Lower lobe of right lung (tissue), 2 donors: Measurements from ENCODE around the gene ABCG2. TPM values are rescaled to one million over a fixed set of nuclear protein-coding genes. Genes with fewer than 3 reads are reported as not detected.

ENCODE experiments used
- ATAC-seq, 2 donors: fragments of 200-7000 bp; cut with Tn5 transposase; one replicate each; pipeline ENCODE4 v1.9.1; 2020 to 2022; ENCODE audit warnings: mild to moderate bottlenecking in 2 of 2, moderate library complexity in 2 of 2
- DNase-seq: peaks from one replicate; pipeline ENCODE4 v3.0.0-alpha.2; 2020
- H3K27ac ChIP-seq: fragments of 200-600 bp; one replicate; pipeline ENCODE4 v1.8.0; 2022
- H3K27me3 ChIP-seq: fragments of 200-600 bp; one replicate; pipeline ENCODE4 v1.8.0; 2022; ENCODE audit warnings: low read depth
- H3K36me3 ChIP-seq: fragments of 200-600 bp; one replicate; pipeline ENCODE4 v1.8.0; 2022; ENCODE audit warnings: mild to moderate bottlenecking
- H3K4me1 ChIP-seq: fragments of 200-600 bp; one replicate; pipeline ENCODE4 v1.8.0; 2022
- H3K4me3 ChIP-seq: fragments of 200-600 bp; one replicate; pipeline ENCODE4 v1.8.0; 2022; ENCODE audit warnings: mild to moderate bottlenecking
- H3K9me3 ChIP-seq: fragments of 200-600 bp; one replicate; pipeline ENCODE4 v1.8.0; 2022
- CTCF ChIP-seq: fragments of 200-600 bp; IDR thresholded peaks from one replicate; pipeline ENCODE4 v1.8.0; 2022; ENCODE audit warnings: antibody characterized with exemption, mild to moderate bottlenecking
- intact Hi-C: fragments of 100-400 bp; cut with DNase I; formaldehyde crosslinking; loops from one replicate; pipeline ENCODE4 v1.11.0; 2022
- total RNA-seq: library from RNA; stranded (reverse); fragmentation: NEBNext Ultra II Directional; extraction: Animal tissue kit (Norgen Biotek cat#: 25700); gene quantifications from one replicate; pipeline ENCODE4 v1.2.1, GENCODE V29; 2021
- donor health status: DM: no; HTN: yes; CAD: no; lungs with severe emphysema.

Gene ABCG2
- total RNA-seq, 1 donor from 2014 or later, result 9.1 TPM

GRCh38 chr4:88138561-88138960 lies 19.9 kb downstream of the ABCG2 start:
- Histone ChIP-seq H3K4me3 (no peak overlapping the region), H3K36me3 (no peaks in the 10 kb centered on the region), H3K27ac (no peak overlapping the region), H3K9me3 (no peaks in the 10 kb centered on the region), H3K4me1 (no peaks in the 10 kb centered on the region), H3K27me3 (no peaks in the 10 kb centered on the region)
- no peak for TF ChIP-seq CTCF
- DNase-seq (no peak), ATAC-seq (no peak)
- intact Hi-C loops, result no loop called here

- Histone ChIP-seq H3K27me3 (no peaks in the 10 kb centered on the region), H3K4me1 (no peaks in the 10 kb centered on the region), H3K4me3 (no peak overlapping the region), H3K27ac (no peak overlapping the region), H3K9me3 (no peaks in the 10 kb centered on the region), H3K36me3 (no peaks in the 10 kb centered on the region)
- intact Hi-C loops, result no loop called here
- DNase-seq (no peak), ATAC-seq (no peak)
- TF ChIP-seq CTCF, result no peak
Observed at GRCh38 chr4:88137112-88137511, 21.3 kb downstream of the ABCG2 start.

GRCh38 chr4:88136249-88136648 lies 22.2 kb downstream of the ABCG2 start:
- H3K4me1 ChIP-seq, result no peaks in the 10 kb centered on the region
- no peaks in the 10 kb centered on the region for H3K9me3 ChIP-seq
- ATAC-seq, result no peak
- no peak for TF ChIP-seq CTCF
- intact Hi-C loops, result no loop called here
- H3K36me3 ChIP-seq, result no peaks in the 10 kb centered on the region
- no peak overlapping the region for H3K4me3 ChIP-seq
- H3K27ac ChIP-seq, result no peak overlapping the region
- no peaks in the 10 kb centered on the region for H3K27me3 ChIP-seq
- DNase-seq, result no peak

- Histone ChIP-seq H3K4me1 (no peaks in the 10 kb centered on the region), H3K9me3 (no peaks in the 10 kb centered on the region), H3K4me3 (no peak overlapping the region), H3K36me3 (no peaks in the 10 kb centered on the region), H3K27me3 (no peaks in the 10 kb centered on the region), H3K27ac (no peak overlapping the region)
- ATAC-seq, result no peak
- no peak for DNase-seq
- intact Hi-C loops, result no loop called here
- TF ChIP-seq CTCF, result no peak
Observed at GRCh38 chr4:88135356-88135663, 23.1 kb downstream of the ABCG2 start.

- intact Hi-C loops, result no loop called here
- TF ChIP-seq CTCF, result no peak
Observed at GRCh38 chr4:88134536-88135355, 23.7 kb downstream of the ABCG2 start.

More at GRCh38 chr4:88134536-88135355, 23.7 kb downstream of the ABCG2 start:
- ATAC-seq (no peak), DNase-seq (no peak)
- Histone ChIP-seq H3K4me3 (no peak overlapping the region), H3K27me3 (no peaks in the 10 kb centered on the region), H3K36me3 (no peaks in the 10 kb centered on the region), H3K9me3 (no peaks in the 10 kb centered on the region), H3K27ac (no peak overlapping the region), H3K4me1 (no peaks in the 10 kb centered on the region)
